Uterus (tissue), 4 donors: ENCODE measurements around the gene LTB4R2. TPM values are rescaled to one million over a fixed set of nuclear protein-coding genes. Genes with fewer than 3 reads are reported as not detected.
"Not testable (repeated sequence)": the region's sequence is repeated elsewhere in the genome, so short reads cannot be mapped to it uniquely, and the experiment has no call there.

Experiments
- DNase-seq, 2 donors: peaks; one replicate each; pipeline ENCODE4 v3.0.0-alpha.2; 2019 to 2020
- H3K27ac ChIP-seq, 2 donors: fragments of 200-600 bp; sonication (generic); 1 replicate in 1 of 2; 2 replicates in 1 of 2; pipeline ENCODE4 v1.5.1; 2016 to 2018
- H3K27me3 ChIP-seq, 2 donors: fragments of 200-600 bp; sonication (generic); one replicate each; pipeline ENCODE4 v1.5.1; 2018 to 2019; ENCODE audit warnings: control low read depth in 1 of 2
- H3K36me3 ChIP-seq, 2 donors: fragments of 200-600 bp; sonication (generic); one replicate each; pipeline ENCODE4 v1.5.1; 2019; ENCODE audit warnings: control low read depth in 1 of 2
- H3K4me1 ChIP-seq, 2 donors: fragments of 200-600 bp; sonication (generic); one replicate each; pipeline ENCODE4 v1.5.1; 2018 to 2019; ENCODE audit warnings: control low read depth in 1 of 2
- H3K4me3 ChIP-seq, 2 donors: fragments of 200-600 bp; sonication (generic); 1 replicate in 1 of 2; 2 replicates in 1 of 2; pipeline ENCODE4 v1.5.1; 2018 to 2019; ENCODE audit warnings: mild to moderate bottlenecking in 1 of 2
- H3K9me3 ChIP-seq, 2 donors: fragments of 200-600 bp; sonication (generic); one replicate each; pipeline ENCODE4 v1.5.1; 2019; ENCODE audit warnings: control low read depth in 1 of 2
- POLR2A ChIP-seq, 2 donors: fragments of 450-650 bp; IDR thresholded peaks; one replicate each; pipeline ENCODE4 v1.6.1; 2016; ENCODE audit warnings: antibody characterized with exemption in 2 of 2, mild to moderate bottlenecking in 1 of 2, moderate library complexity in 1 of 2
- intact Hi-C: fragments of 100-400 bp; cut with DNase I; formaldehyde crosslinking; loops from one replicate; pipeline ENCODE4 v1.15.1; 2023; ENCODE audit warnings: low total_unique reads
- total RNA-seq, 4 donors: library from RNA; depleted of rRNA in 3 of 4; stranded (reverse); fragments of >200 nt in 3 of 4; gene quantifications; one replicate each; pipeline versions ENCODE4 v1.1.0 to v1.2.4, GENCODE V29; 2014 to 2023
- TF ChIP-seq, protein P1 (sequence below), 4 experiments: fragments of 200-600 bp in 2 of 4; fragments of 450-650 bp in 2 of 4; sonication (generic) in 2 of 4; IDR thresholded peaks; one replicate each; pipeline ENCODE4 v1.5.1; 2016 to 2019; ENCODE audit warnings: antibody characterized with exemption in 4 of 4, mild to moderate bottlenecking in 2 of 4, moderate library complexity in 1 of 4
- donor health status: DM: yes; HTN: yes; CAD: no.

Gene LTB4R2
- total RNA-seq, 4 donors from 2014 or later: 1.0 to 7.1 (median 5.6) TPM; not detected in 1

DNA sequence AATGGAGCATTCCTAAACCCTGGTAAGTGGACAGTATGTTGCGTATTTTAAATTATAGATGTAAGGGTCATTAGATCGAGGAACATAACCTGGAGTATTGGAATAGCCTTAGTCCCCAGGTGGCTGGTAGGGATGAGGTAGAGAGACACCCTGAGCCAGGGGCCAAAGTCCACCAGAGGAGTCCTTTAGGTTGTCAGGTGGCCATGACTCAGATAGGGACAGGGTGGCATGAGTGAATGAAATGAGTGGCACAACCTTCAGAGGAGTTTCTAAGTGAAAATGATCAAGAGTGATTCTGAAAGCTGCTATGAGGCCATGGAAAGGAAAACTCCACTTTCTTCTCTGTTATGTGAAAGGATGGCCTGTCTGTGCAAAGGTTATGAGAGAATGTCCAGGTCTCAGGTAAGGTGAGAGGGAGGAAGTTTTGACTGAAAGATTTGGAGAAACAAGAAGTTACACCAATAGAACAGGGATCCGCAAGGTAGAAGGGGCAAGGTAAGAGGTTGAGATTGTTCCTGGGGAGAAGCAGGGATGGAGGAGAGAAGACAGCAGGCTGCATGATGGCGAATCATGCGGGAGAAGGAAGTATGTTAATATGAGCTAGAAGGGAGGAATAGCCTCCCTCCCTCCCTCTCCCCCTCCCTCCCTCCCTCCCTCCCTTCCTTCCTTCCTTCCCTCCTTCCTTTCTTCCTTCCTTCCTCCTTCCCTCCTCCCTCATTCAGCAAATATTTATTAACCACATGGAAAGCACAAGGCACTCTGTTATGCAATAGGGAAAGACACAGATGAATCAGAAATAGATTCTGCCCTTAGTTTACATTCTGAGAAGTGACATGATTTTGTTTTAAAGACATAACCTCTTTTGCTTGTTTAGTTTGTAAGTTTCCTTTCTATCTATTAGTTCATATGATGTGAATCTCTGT lies 43.9 kb downstream of the LTB4R2 start:
- TF ChIP-seq POLR2A (IDR thresholded peaks at IDR 0.05): no peak
- TF ChIP-seq, protein P1, sequence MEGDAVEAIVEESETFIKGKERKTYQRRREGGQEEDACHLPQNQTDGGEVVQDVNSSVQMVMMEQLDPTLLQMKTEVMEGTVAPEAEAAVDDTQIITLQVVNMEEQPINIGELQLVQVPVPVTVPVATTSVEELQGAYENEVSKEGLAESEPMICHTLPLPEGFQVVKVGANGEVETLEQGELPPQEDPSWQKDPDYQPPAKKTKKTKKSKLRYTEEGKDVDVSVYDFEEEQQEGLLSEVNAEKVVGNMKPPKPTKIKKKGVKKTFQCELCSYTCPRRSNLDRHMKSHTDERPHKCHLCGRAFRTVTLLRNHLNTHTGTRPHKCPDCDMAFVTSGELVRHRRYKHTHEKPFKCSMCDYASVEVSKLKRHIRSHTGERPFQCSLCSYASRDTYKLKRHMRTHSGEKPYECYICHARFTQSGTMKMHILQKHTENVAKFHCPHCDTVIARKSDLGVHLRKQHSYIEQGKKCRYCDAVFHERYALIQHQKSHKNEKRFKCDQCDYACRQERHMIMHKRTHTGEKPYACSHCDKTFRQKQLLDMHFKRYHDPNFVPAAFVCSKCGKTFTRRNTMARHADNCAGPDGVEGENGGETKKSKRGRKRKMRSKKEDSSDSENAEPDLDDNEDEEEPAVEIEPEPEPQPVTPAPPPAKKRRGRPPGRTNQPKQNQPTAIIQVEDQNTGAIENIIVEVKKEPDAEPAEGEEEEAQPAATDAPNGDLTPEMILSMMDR (IDR thresholded peaks at IDR 0.05): no peak
- intact Hi-C loops: no loop called here
- H3K9me3 ChIP-seq: no peaks in the 10 kb centered on the region
- DNase-seq: no peak
- no peaks in the 10 kb centered on the region for H3K36me3 ChIP-seq
- no peak overlapping the region for H3K4me3 ChIP-seq
- no peak overlapping the region for H3K27ac ChIP-seq
- H3K4me1 ChIP-seq: no peaks in the 10 kb centered on the region
- no peaks in the 10 kb centered on the region for H3K27me3 ChIP-seq

DNA sequence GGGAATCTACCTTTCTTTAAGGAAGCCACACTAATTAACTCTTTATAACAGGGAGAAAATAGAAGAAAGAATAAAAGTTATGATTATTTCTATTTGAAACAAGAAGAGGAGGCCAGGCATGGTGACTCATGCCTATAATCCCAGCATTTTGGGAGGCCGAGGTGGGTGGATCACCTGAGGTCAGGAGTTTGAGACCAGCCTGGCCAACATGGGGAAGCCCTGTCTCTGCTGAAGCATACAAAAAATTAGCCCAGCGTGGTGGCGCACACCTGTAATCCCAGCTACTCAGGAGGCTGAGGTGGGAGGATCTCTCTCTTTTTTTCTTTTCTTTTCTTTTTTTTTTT lies 44.5 kb downstream of the LTB4R2 start:
- DNase-seq, intact Hi-C loops, H3K9me3 ChIP-seq, H3K4me3 ChIP-seq, H3K36me3 ChIP-seq, H3K27ac ChIP-seq, H3K4me1 ChIP-seq, H3K27me3 ChIP-seq: not testable (repeated sequence)

DNA sequence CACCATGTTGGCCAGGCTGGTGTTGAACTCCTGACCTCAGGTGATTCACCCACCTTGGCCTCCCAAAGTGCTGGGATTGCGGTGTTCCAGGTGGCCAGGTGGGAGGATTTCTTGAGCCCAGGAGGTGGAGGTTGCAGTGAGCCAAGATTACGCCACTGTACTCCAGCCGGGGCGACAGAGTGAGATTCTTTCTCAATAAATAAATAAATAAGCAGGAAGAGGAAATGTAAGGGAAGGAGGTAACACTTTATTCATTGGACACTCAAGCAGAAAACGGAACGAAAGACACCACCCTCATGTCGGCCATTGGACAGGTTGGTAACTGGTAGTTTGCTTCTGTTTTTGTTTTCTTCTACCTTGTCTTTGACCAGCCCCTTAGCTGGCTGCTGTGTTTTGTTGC lies 45.1 kb downstream of the LTB4R2 start:
- Histone ChIP-seq H3K4me1 (no peaks in the 10 kb centered on the region), H3K27me3 (no peaks in the 10 kb centered on the region), H3K9me3 (no peaks in the 10 kb centered on the region), H3K4me3 (no peak overlapping the region), H3K27ac (no peak overlapping the region), H3K36me3 (no peaks in the 10 kb centered on the region)
- no peak for TF ChIP-seq POLR2A (IDR thresholded peaks at IDR 0.05)
- TF ChIP-seq, protein P1 (IDR thresholded peaks at IDR 0.05): no peak
- intact Hi-C loops: no loop called here
- no peak for DNase-seq

DNA sequence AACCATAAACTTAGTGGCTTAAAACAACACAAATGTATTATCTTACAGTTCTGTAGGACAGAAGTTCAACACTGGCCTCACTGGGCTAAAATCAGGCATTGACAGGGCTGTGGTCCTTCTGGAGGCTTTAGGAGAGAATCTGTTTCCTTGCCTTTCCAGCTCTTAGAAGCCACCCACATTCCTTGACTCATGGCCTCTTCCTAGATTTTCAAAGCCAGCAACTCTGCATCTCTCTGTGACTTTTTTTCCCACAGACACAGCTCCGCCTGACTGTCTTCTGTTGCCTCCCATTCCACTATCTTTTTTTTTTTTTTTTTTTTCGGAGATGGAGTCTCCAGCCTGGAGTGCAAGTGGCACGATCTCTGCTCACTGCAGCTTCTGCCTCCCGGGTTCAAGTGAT lies 46.3 kb downstream of the LTB4R2 start:
- H3K4me1 ChIP-seq: no peaks in the 10 kb centered on the region
- DNase-seq: no peak
- no peaks in the 10 kb centered on the region for H3K36me3 ChIP-seq
- intact Hi-C loops: no loop called here
- H3K9me3 ChIP-seq: no peaks in the 10 kb centered on the region
- H3K27ac ChIP-seq: no peak overlapping the region
- no peaks in the 10 kb centered on the region for H3K27me3 ChIP-seq
- H3K4me3 ChIP-seq: no peak overlapping the region
- TF ChIP-seq POLR2A (IDR thresholded peaks at IDR 0.05): no peak
- TF ChIP-seq, protein P1 (IDR thresholded peaks at IDR 0.05): no peak

DNA sequence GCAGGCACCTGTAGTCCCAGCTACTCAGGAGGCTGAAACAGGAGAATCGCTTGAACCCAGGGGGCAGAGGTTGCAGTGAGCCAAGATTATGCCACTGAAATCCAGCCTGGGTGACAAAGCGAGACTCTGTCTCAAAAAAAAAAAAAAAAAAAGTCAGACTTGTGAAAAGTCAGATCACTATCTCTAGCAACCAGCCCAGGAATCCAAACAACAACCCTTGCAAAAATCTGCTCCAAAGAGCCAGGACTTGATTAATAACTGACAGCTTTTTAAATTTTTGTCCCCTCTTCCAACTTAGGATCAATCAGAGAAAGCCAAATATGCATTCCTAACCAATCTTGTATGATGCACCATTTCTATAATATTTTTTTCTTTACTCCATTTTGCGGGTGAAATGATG lies 50.3 kb downstream of the LTB4R2 start:
- intact Hi-C loops: no loop called here
- H3K9me3 ChIP-seq: no peaks in the 10 kb centered on the region
- no peaks in the 10 kb centered on the region for H3K4me1 ChIP-seq
- H3K4me3 ChIP-seq: no peak overlapping the region
- no peak for DNase-seq
- no peaks in the 10 kb centered on the region for H3K27me3 ChIP-seq
- no peak for TF ChIP-seq POLR2A (IDR thresholded peaks at IDR 0.05)
- TF ChIP-seq, protein P1 (IDR thresholded peaks at IDR 0.05): no peak
- H3K27ac ChIP-seq: no peak overlapping the region
- no peaks in the 10 kb centered on the region for H3K36me3 ChIP-seq
